NCI-H345 (cell line): ENCODE measurements around the gene TRIM7.
"Not testable (repeated sequence)": the region's sequence is repeated elsewhere in the genome, so short reads cannot be mapped to it uniquely, and the experiment has no call there.

Source experiments
- DNase-seq: peaks from one replicate; lab custom pipeline; 2025; lab: John Stamatoyannopoulos, UW

TRIM7 gene

DNA sequence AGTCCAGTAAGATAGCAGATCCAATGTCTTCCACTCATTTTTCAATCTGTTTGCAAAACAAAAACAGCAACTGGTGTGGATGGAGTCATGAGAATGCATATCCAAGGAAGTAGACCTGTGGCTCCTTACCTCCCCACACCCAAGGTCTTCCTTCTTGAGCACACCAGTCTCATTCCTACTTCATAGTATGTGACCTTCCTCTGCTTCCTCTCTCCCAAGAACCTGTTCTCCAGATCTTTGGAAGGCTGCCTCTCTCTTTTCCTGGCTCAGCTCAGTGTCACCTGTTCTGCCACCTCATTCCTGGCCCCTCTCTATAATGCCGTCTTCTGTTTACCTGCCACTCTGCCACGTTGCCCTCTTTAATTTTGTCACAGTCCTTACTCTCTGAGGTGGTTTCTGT is 7.9 kb upstream of the TRIM7 start:
- no peak for DNase-seq

DNA sequence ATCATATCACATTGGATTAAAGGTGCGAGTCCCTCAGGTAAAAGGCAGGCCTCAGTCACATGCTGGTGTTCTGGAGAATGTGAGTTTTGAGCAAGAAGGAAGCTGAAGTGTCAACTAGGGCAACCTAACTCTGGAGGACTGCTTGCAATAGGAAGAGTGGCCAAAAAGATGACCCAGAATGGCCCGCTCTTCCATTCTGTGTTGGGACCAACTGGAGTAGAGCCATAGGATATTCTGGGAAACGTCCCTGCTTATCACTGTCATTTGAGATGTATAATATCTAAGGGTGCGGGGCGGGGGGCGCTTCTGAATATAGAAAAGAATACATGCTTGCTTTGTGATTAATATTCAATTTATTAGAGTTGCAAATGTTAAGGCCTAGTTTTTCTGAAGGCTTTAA is 7.1 kb upstream of the TRIM7 start:
- no peak for DNase-seq

GRCh38 chr5:181211208-181211607 is 6.2 kb upstream of the TRIM7 start:
- DNase-seq: no peak

DNA sequence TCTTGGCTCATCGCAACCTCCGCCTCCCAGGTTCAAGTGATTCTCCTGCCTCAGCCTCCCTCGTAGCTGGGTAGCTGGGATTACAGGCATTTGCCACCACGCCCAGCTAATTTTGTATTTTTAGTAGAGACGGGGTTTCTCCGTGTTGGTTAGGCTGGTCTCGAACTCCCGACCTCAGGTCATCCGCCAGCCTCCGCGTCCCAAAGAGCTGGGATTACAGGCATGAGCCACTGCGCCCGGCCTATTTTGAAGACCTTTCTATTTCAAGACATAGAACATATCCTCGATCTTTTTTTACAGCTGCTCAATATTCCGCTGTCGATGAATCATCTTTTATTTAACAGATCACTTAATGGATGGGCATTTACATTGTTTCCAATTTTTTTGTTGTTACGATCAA is 5.7 kb upstream of the TRIM7 start:
- not testable (repeated sequence) for DNase-seq

GRCh38 chr5:181210148-181210547 is 5.2 kb upstream of the TRIM7 start:
- not testable (repeated sequence) for DNase-seq

DNA sequence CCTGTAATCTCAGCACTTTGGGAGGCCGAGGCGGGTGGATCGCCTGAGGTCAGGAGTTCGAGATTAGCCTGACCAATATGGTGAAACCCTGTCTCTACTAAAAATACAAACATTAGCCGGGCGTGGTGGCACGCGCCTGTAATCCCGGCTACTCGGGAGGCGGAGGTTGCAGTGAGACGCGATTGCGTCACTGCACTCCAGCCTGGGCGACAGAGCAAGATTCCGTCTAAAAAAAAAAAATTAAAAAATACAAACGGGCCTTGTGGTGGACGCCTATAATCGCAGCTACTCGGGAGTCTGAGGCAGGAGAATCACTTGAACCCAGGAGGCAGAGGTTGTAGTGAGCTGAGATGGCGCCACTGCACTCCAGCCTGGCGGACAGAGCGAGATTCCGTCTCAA is 4.0 kb upstream of the TRIM7 start:
- not testable (repeated sequence) for DNase-seq

- DNase-seq: no peak
Measured at GRCh38 chr5:181207960-181208253, 2.9 kb upstream of the TRIM7 start.

DNA sequence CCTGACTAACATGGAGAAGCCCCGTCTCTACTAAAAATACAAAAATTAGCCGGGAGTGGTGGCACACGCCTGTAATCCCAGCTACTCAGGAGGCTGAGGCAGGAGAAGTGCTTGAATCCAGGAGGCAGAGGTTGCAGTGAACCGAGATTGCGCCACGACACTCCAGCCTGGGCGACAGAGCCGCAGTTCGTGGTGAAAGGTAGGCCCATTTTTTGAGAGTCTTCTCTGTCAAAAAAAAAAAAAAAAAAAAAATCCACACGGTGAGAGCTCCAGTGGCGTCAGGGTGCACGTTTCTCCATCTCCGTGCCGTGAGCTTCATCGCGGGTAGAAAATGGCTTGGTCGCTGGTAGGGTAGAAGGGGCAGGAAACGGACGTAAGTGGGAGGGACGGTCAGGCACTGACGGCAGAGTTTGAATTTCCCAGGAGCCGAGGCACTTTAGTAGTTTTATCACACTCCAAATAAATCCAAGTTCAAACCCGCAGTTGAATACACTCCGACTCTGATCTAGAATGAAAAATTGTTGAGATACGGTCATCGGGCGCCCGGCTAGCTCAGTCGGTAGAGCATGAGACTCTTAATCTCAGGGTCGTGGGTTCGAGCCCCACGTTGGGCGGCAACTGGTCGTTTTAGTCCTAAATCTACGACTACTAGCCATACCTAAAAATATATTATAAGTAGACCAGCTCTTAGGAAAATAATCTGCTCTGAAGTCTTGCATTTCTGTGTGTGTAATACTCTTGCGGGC is 2.4 kb upstream of the TRIM7 start:
- no peak for DNase-seq

DNA sequence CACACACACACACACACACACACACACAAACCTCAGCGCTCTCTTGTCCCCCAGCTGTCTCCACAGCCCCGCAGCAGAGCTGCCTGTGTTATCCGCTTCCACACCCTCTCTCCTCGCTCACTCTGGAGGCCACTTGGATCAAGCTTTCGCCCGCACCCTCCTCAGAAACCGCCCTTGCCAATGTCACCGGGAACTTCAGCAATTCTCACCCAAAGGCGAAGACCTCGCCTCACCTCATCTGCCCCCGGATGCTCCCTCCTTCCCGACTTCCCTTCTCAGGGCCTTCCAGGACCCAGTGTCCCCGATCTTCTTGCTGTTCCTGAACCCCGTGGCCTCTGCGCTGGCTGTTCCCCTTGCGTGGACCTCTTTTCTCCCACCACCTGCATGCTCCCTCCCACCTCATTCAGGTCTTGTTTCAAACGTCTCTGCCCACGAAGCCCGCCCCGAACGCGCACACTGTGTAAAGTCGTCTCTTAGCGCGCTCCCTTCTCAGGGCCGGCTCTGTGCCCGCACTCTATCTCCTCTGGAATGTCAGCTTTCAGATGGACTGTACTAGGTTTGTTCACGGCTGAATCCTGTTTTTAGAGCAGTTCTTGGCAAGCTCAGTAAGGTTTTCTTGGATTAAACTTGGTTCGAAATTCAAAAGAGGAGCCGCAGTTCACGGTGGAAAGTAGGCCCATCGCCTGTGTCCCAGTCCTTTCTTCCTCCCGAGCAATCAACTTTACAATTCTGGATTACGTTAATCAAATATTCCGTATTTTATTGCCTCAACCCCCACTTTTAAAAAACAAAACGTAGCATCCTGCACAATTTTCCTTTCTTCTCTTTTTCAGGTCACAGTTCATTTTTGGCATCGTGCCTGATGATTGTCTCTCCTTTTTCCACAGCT is 1.0 kb upstream of the TRIM7 start:
- no peak for DNase-seq

DNA sequence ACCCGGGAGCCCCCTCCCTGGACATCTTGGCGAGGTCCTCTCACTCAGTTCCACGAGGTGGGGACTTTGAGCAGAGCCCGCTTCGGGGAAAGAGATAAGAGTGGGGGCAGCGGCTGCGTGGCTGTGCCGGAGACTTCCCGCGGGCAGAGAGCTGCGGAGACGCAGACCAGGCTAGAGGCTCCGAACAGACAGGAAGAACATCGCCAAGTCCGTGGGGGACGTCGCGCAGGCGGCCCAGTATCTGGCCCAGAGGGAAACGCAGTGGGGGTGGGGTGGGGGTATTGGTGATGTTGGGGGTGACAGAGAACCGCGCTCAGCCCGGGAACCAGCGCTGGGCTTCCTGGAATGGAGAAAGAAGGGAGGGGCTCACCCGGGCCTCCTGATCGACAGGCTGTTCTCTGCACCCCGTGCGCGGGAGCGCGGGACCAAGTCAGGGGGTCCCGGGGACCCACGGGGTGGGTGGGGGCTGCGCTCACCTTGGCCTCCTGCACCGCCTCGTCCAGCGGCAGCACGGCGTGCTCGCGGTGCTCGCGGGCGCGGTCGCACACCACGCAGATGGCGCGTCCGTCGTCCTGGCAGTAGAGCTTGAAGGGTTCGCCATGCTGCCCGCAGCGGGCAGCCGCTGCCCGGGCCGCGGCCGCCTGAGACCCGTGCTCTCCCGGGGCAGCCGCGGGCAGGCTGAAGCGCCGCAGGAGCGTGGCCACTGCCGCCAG is 727 bp downstream of the TRIM7 start:
- DNase-seq: no peak

DNA sequence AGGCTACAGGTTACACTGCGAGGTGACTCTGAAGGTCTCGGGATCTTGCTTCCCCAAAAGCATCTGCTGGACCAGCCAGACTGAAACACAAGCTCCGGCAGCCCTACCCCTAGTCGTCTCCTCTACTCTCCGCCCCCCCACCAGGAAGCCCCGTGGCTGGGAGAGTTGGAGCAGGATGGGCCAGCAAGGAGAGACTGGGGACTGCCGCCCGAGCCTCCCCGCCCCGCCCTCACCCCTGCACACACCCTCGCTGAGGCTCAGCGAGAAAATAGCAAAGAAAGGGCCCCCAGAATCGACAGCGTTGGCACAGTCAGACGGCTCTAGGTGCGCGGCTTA is 1.3 kb downstream of the TRIM7 start:
- DNase-seq: no peak

DNA sequence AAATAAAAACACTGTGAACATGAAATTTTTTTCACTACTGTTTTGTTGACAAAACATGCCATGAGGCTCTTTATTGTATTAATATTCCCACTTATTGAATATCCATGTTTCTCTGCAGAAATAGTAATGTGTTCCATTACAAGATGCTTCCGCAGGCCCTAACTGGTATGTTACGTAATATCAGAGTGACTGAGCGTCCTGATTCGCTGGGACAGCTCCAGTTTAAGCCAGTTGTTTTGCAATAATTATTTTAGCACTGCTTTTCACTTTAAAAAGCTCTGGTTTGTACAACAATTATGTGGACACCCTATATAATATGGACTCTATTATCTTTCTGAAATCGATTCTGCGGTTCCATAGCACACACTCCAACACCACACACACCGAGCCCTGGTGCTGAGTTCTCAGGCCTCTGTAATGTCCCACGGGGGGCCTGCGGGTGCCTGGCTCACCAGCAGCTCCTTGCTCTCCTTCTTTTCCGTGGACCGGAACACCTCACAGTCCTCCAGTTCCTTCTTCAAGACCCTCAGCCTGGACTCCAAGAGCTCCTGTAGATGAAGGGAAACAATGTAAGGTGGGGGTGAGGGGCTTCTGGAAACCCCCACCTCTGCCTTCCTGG is 1.8 kb downstream of the TRIM7 start:
- no peak for DNase-seq

GRCh38 chr5:181200816-181201215 is 4.2 kb downstream of the TRIM7 start:
- DNase-seq: no peak

GRCh38 chr5:181199881-181200638 is 4.9 kb downstream of the TRIM7 start:
- DNase-seq: no peak

- DNase-seq: no peak
Measured at GRCh38 chr5:181198905-181199519, 6.0 kb downstream of the TRIM7 start.

DNA sequence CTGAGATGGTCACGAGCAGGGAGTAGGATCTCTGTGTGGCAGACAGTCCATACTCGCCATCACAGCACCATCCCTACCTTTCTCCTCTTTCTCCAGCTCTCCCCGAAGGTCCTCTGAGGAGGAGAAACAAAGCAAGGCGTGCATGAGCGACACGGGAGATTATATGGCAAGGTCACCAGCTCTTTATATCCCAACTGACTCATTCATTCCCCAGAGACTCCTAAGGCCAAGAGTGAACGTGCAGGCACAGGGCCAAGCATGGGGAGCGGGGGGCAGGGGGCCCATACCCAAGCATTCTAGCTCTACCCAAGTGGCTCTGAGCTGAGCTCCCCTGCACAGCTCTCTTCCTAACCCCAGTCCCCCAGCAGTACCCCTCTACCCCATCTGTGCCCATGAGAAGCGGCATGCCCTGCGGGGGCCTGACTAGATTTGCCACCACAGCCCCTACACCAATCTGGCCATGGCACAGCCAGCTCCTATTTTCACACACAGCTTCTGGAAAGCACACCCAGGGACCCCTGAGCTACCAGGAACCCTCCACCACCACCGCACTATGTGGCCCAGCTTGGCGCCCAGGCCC is 6.8 kb downstream of the TRIM7 start:
- no peak for DNase-seq

GRCh38 chr5:181197326-181197951 is 7.6 kb downstream of the TRIM7 start:
- no peak for DNase-seq

- no peak for DNase-seq
Measured at GRCh38 chr5:181195249-181195761, 9.7 kb downstream of the TRIM7 start.

DNA sequence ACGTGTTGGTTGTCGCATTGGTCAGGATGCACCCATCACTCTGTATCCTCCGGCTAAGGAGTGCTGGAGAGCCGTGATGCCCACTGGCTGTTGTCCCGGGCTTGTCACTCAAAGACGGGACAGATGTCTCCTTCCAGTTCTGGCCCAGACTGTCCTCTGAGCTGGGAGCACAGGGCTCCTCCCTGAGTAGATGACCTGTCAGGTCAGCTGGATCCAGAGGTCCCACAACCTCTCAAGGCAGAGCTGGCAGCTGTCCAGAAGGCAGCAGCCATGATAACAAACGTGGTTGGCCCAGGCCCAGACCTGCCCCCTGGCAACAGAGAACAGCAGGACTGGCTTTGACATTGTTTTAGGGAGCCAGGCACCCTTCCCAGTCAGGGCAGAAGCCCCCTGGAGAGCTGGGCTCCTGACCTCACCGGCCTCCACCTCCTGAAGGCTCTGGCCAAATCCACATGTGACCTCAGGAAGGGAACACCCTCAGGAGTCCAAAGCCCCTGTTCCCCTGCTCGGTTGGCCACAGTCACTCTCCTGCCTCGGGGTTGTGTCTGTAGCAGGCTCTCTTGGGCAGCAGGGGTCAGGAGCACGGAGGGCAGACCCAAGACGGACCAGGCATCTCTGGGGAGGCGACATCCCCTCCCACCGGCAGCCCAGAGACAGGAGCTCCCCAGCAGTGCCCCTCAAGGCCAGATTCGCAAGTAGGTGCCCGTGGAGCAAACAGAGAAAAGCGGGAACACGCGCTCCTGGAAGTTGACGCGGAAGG is 10.3 kb downstream of the TRIM7 start:
- DNase-seq: no peak

GRCh38 chr5:181193656-181194055 is 11.3 kb downstream of the TRIM7 start:
- no peak for DNase-seq
